Endothelial cell of umbilical vein (primary cell): ENCODE results near the gene TTC39A. TPM values are rescaled to one million over a fixed set of nuclear protein-coding genes. Genes with fewer than 3 reads are reported as not detected.

Experiments
- BruUV-seq: library from RNA; stranded (reverse); fragments of 400-500 nt; replicated peaks from 2 replicates; lab custom pipeline; 2021; lab: Mats Ljungman, UMichigan
- CTCF ChIA-PET: fragments of 300-600, 350-600 bp; sonication (Branson Sonifier 250); formaldehyde crosslinking; loops from one replicate; lab custom pipeline; 2021; ENCODE audit warnings: antibody characterized with exemption, inconsistent platforms; lab: Charles Lee
- POLR2A ChIA-PET: fragments of 300-600, 350-600 bp; sonication (Branson Sonifier 250); formaldehyde crosslinking; loops from one replicate; lab custom pipeline; 2021; ENCODE audit warnings: antibody characterized with exemption, inconsistent platforms; lab: Charles Lee
- DNase-seq: peaks from one replicate; pipeline ENCODE4 v3.0.0-alpha.2; 2011; ENCODE audit warnings: low read depth, low spot score
- FAIRE-seq: peaks from 2 replicates; lab custom pipeline; 2011; peaks lifted over from hg19 to GRCh38; lab: Jason Lieb, UNC
- H2AFZ ChIP-seq: 2 replicates; pipeline ENCODE4 v1.6.0; 2012; ENCODE audit warnings: low read depth, low read length, control low read depth, inconsistent platforms
- H3K27ac ChIP-seq: 2 replicates; pipeline ENCODE4 v1.5.1; 2011; ENCODE audit warnings: low read depth, mild to moderate bottlenecking, control low read depth, low read length, moderate library complexity; ENCODE audit not compliant: insufficient read depth
- H3K27me3 ChIP-seq, 2 experiments: 2 replicates each; pipeline versions ENCODE4 v1.6.0 to v1.6.1; 2011; ENCODE audit warnings: low read length in 2 of 2, mixed read lengths in 1 of 2; ENCODE audit not compliant: control insufficient read depth in 2 of 2, insufficient read depth in 2 of 2
- H3K36me3 ChIP-seq, 2 experiments: 2 replicates in 1 of 2; 3 replicates in 1 of 2; pipeline ENCODE4 v1.5.1; 2011; ENCODE audit warnings: low read length in 2 of 2, mild to moderate bottlenecking in 1 of 2, moderate library complexity in 1 of 2; ENCODE audit not compliant: control insufficient read depth in 2 of 2, insufficient read depth in 2 of 2; ENCODE audit errors: extremely low read depth in 1 of 2
- H3K4me1 ChIP-seq: 3 replicates; pipeline ENCODE4 v1.5.1; 2011; ENCODE audit warnings: mild to moderate bottlenecking, low read length; ENCODE audit not compliant: control insufficient read depth, insufficient read depth; ENCODE audit errors: extremely low read depth
- H3K4me2 ChIP-seq: 2 replicates; pipeline ENCODE4 v1.6.1; 2011; ENCODE audit warnings: low read length, control low read depth, mixed read lengths; ENCODE audit not compliant: insufficient read depth
- H3K4me3 ChIP-seq, 3 experiments: fragments of 200-600 bp in 1 of 3; sonication (generic), shearing (Covaris generic) in 1 of 3; replicated peaks in 1 of 3; 2 replicates each; pipeline ENCODE4 v1.5.1; 2011 to 2016; ENCODE audit warnings: control low read depth in 3 of 3, low read length in 3 of 3, mild to moderate bottlenecking in 2 of 3, inconsistent platforms in 1 of 3, low read depth in 1 of 3, moderate library complexity in 1 of 3; ENCODE audit not compliant: insufficient read depth in 1 of 3
- H3K79me2 ChIP-seq: 2 replicates; pipeline ENCODE4 v1.6.0; 2012; ENCODE audit warnings: low read length, inconsistent platforms; ENCODE audit not compliant: control insufficient read depth, insufficient read depth
- H3K9ac ChIP-seq: replicated peaks from 2 replicates; pipeline ENCODE3; 2011; ENCODE audit warnings: low read length, control low read depth; ENCODE audit not compliant: insufficient read depth; ENCODE audit errors: extremely low read depth
- H3K9me1 ChIP-seq: replicated peaks from 3 replicates; pipeline ENCODE4 v1.6.0; 2011; ENCODE audit warnings: mild to moderate bottlenecking, low read length; ENCODE audit not compliant: control insufficient read depth, insufficient read depth; ENCODE audit errors: extremely low read depth
- H3K9me3 ChIP-seq: replicated peaks from 2 replicates; pipeline ENCODE4 v1.5.1; 2012; ENCODE audit warnings: low read length, inconsistent platforms; ENCODE audit not compliant: control insufficient read depth, insufficient read depth
- H4K20me1 ChIP-seq: replicated peaks from 2 replicates; pipeline ENCODE3; 2011; ENCODE audit warnings: mild to moderate bottlenecking, low read length; ENCODE audit not compliant: control insufficient read depth, insufficient read depth; ENCODE audit errors: extremely low read depth
- EZH2 ChIP-seq: IDR thresholded peaks from 2 replicates; pipeline ENCODE4 v1.6.1; 2012; ENCODE audit warnings: borderline replicate concordance, low read depth, mild to moderate bottlenecking, moderate library complexity, low read length, inconsistent platforms; ENCODE audit not compliant: severe bottlenecking
- FOS ChIP-seq: IDR thresholded peaks from 2 replicates; pipeline ENCODE4 v1.6.1; 2011; ENCODE audit warnings: mild to moderate bottlenecking, low read length, moderate library complexity, borderline replicate concordance; ENCODE audit not compliant: insufficient read depth
- GATA2 ChIP-seq: IDR thresholded peaks from 2 replicates; pipeline ENCODE4 v1.7.0; 2011; ENCODE audit warnings: low read depth, mild to moderate bottlenecking, moderate library complexity, mixed read lengths, low read length; ENCODE audit not compliant: insufficient read length, insufficient read depth
- JUN ChIP-seq: IDR thresholded peaks from 2 replicates; pipeline ENCODE4 v1.6.1; 2011; ENCODE audit warnings: borderline replicate concordance, low read depth; ENCODE audit not compliant: insufficient read length, insufficient read depth
- MYC ChIP-seq: IDR thresholded peaks from one replicate; pipeline ENCODE4 v1.6.1; 2011; ENCODE audit warnings: mild to moderate bottlenecking, low read depth, low read length
- POLR2A ChIP-seq: IDR thresholded peaks from 2 replicates; pipeline ENCODE4 v1.6.1; 2012; ENCODE audit warnings: low read depth, mild to moderate bottlenecking, control low read depth, low read length
- POLR2AphosphoS5 ChIP-seq: IDR thresholded peaks from 2 replicates; pipeline ENCODE4 v1.6.1; 2012; ENCODE audit warnings: low read depth, mild to moderate bottlenecking, control low read depth, low read length, moderate library complexity; ENCODE audit not compliant: insufficient read depth
- dilution Hi-C: fragments of 300-500 bp; cut with MboI; formaldehyde crosslinking; loops from one replicate; pipeline ENCODE4 v1.15.0; 2019; ENCODE audit warnings: low sequenced_read_pairs; ENCODE audit not compliant: extremely low pct_ligation_motif_present
- intact Hi-C: fragments of 100-400 bp; cut with micrococcal nuclease; formaldehyde crosslinking; loops from one replicate; pipeline ENCODE4 v1.10.0; 2022
- polyA plus RNA-seq, 4 experiments: library from polyadenylated mRNA; depleted of rRNA in 3 of 4; stranded (reverse) in 3 of 4; unstranded in 1 of 4; fragments of >200 nt; gene quantifications; 2 replicates each; pipeline versions ENCODE4 v1.2.1 to v1.2.3, GENCODE V29; 2011 to 2012; ENCODE audit warnings: missing spikeins in 1 of 4
- total RNA-seq: library from RNA; stranded (reverse); gene quantifications from 2 replicates; pipeline ENCODE4 v1.2.3, GENCODE V29; 2021
- TF ChIP-seq, protein P1 (sequence below): IDR thresholded peaks from 2 replicates; pipeline ENCODE4 v1.6.1; 2011; ENCODE audit not compliant: insufficient read depth, insufficient read length
- TF ChIP-seq, protein P2 (sequence below), 2 donors: IDR thresholded peaks; 1 replicate in 1 of 2; 2 replicates in 1 of 2; pipeline ENCODE4 v1.5.1; 2011; ENCODE audit warnings: low read length in 2 of 2, mild to moderate bottlenecking in 2 of 2, moderate library complexity in 2 of 2, control low read depth in 1 of 2, inconsistent platforms in 1 of 2, low read depth in 1 of 2; ENCODE audit not compliant: insufficient read depth in 1 of 2; ENCODE audit errors: extremely low read depth in 1 of 2

TTC39A gene
- total and polyA plus RNA-seq, 2 donors (not counting 3 experiments of a cell fraction or from before 2014, with no cell fraction given): 1.1 to 1.7 TPM

DNA sequence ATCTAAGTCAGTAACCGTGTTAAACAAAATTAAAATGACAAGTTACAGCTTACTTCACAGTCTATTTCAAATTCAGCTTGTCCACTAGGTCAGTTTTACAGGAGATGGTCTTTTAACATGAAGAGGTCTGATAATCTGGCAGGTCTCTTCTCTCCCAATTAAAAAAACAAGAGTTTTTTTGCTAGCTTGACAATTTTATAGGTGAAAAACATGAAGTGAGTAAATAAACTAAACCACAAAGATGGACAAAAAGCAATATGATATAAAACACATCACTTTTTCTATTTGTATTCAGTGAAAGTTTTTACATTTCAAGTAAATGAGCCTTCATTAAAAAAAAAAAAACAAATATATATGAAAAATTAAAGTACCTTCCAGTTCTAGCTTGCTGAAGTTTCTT lies 25.0 kb upstream of the TTC39A start:
- Histone ChIP-seq H3K4me2 (no peak overlapping the region), H3K79me2 (no peaks in the 10 kb centered on the region), H3K9me3 (no peaks in the 10 kb centered on the region), H3K4me1 (no peaks in the 10 kb centered on the region), H2AFZ (no peak overlapping the region), H3K27ac (no peak overlapping the region), H3K9ac (no peak overlapping the region), H4K20me1 (no peaks in the 10 kb centered on the region), H3K4me3 (no peak overlapping the region), H3K9me1 (no peaks in the 10 kb centered on the region), H3K27me3 (no peaks in the 10 kb centered on the region), H3K36me3 (peaks cover 0 to 2% of the 10 kb centered on the region in 2 experiments)
- intact Hi-C loops: no loop called here
- ChIA-PET CTCF (interaction anchor here (0.8 kb wide), 1 partner anchor 10 kb away, joined by 4 read pairs; no protein-coding TSS in a partner anchor), POLR2A (no interaction called here)
- DNase-seq (no peak), FAIRE-seq (no peak)
- dilution Hi-C loops: no loop called here
- BruUV-seq: no TSS peak
- TF ChIP-seq JUN (no peak), EZH2 (no peak), POLR2AphosphoS5 (no peak), POLR2A (no peak), GATA2 (no peak), MYC (no peak), FOS (no peak)
- TF ChIP-seq, protein P1, sequence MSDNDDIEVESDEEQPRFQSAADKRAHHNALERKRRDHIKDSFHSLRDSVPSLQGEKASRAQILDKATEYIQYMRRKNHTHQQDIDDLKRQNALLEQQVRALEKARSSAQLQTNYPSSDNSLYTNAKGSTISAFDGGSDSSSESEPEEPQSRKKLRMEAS: no peak
- TF ChIP-seq, protein P2, sequence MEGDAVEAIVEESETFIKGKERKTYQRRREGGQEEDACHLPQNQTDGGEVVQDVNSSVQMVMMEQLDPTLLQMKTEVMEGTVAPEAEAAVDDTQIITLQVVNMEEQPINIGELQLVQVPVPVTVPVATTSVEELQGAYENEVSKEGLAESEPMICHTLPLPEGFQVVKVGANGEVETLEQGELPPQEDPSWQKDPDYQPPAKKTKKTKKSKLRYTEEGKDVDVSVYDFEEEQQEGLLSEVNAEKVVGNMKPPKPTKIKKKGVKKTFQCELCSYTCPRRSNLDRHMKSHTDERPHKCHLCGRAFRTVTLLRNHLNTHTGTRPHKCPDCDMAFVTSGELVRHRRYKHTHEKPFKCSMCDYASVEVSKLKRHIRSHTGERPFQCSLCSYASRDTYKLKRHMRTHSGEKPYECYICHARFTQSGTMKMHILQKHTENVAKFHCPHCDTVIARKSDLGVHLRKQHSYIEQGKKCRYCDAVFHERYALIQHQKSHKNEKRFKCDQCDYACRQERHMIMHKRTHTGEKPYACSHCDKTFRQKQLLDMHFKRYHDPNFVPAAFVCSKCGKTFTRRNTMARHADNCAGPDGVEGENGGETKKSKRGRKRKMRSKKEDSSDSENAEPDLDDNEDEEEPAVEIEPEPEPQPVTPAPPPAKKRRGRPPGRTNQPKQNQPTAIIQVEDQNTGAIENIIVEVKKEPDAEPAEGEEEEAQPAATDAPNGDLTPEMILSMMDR (IDR thresholded peaks at IDR 0.05; ENCODE audit: extremely low read depth in 1 of 2, insufficient read depth in 1 of 2, low read depth in 1 of 2, low read length in 2 of 2): no peak
